DMS 273 treated with DMSO at 0.1 percent for 48 hours (cell line): Measurements from ENCODE around the gene ID1.
"Not testable (repeated sequence)": the region's sequence is repeated elsewhere in the genome, so short reads cannot be mapped to it uniquely, and the experiment has no call there.

Experiments
- DNase-seq: peaks from one replicate; lab custom pipeline; 2025; lab: John Stamatoyannopoulos, UW

The ID1 gene

GRCh38 chr20:31602431-31602778 lies 2.7 kb upstream of the ID1 start:
- DNase-seq, result no peak

DNA sequence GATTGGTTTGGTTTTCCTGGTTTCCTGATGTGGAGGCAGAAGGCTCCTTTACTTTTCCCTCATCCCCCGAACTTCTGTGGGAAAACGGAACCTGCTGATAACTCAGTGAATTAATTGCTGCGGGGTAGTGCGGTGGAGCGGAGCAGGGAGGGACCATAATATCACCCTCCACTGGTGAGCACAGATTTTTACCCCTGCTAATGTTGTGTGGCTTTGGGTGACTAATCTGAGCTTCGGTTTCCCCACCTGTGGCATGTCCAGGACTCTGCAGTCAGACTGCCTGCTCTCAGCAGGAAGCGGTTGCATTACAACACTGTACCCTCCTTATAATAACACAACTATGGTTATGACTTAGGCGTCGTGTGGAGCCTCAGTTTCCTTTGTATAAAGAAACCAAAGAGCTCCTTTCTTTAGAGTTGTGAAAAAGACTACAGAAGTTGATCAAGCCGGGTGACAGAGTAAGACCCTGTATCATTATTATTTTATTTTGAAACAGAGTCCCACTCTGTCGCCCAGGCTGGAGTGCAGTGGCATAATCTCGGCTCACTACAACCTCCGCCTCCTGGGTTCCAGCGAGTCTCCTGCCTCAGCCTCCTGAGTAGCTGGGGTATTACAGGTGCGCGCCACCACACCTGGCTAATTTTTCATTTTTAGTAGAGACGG lies 2.2 kb upstream of the ID1 start:
- DNase-seq, result peak; percentile 58

GRCh38 chr20:31603822-31604566 lies 1.1 kb upstream of the ID1 start:
- DNase-seq, result peak; percentile 95

DNA sequence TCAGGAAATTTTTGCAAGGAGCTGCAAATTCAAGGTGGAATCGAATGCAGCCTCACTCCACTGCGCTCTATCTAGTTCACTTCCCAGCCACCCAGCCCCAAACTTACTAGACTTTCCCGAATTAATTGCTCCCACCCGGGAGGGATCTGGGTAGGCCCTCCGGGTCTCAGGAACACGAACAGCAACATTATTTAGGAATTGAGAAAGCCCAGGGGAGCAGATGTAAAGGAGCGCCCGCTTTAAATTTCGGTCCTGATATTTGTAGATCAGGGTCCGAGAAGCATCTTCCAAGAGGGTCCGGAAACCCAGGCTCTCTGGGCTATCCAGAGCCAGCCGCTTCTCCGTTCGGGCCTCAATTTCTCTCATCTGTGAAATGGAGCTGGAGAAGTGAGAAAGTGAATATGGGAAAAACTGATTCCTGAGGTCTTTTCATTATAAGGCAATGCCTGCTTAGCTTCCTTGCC lies 490 bp upstream of the ID1 start:
- peak; percentile 80 for DNase-seq

DNA sequence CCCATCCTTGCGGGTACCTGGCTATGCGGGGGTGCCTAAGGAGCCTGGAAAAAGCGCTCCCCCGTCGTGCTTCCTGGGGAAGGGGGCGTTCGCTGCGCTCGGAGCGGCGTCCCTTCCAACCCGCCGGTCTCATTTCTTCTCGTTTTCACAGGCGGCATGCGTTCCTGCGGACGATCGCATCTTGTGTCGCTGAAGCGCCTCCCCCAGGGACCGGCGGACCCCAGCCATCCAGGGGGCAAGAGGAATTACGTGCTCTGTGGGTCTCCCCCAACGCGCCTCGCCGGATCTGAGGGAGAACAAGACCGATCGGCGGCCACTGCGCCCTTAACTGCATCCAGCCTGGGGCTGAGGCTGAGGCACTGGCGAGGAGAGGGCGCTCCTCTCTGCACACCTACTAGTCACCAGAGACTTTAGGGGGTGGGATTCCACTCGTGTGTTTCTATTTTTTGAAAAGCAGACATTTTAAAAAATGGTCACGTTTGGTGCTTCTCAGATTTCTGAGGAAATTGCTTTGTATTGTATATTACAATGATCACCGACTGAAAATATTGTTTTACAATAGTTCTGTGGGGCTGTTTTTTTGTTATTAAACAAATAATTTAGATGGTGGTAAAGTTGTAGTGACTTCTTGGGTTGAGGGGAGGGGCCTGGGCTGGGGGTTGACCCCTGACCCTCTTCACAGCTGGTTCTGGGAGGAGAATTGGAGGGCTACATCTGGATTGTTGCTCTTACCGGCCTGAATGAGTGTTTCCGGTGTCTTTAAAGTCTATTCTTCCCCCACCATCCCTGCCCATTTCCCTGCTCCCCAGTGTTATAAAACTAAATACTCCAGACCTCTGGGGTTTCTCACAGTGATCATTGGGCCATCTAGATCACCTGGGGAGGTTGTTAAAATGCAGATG lies 1.1 kb downstream of the ID1 start:
- no peak for DNase-seq

DNA sequence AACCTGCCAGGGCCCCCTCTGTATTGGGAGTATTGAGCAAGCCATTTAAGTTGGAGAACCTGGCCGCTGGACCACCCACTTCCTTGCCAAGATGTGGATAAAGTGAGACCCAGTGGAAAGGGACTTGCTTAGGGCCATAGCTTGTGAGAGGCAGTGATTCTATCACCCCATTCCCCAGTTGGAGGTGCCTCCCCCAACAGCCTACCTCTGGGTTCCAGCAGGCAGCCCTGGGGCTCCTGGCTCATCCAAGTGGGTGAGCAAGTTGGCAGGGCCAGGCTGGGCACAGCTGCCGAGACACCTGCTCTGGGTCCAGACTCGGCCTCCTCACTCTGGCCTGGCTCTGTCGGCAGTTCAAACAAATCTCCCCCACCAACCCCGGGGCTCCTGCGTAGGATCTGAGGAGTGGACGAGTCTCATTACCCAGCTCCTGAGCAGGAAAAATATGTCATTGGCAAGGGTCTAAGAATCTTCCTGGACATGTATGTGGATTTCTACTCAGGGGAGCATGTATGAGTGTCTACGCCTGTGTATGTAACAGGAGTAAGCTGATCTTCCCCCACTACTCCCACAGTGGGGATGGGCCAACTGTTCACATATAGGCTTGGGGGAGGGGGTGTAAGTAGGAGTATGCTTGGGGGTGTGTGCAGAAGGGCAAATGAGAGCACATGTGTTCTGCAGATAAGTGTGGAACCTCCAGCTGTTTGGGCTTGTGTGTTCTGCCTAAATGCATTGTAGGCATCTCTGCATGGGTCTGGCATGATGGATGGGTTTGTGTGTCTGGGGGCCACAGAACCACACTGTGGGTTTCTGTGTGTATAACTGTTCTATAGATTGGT lies 1.9 kb downstream of the ID1 start:
- peak; percentile 98 for DNase-seq

GRCh38 chr20:31607640-31608250 lies 2.7 kb downstream of the ID1 start:
- peak; percentile 79 for DNase-seq

DNA sequence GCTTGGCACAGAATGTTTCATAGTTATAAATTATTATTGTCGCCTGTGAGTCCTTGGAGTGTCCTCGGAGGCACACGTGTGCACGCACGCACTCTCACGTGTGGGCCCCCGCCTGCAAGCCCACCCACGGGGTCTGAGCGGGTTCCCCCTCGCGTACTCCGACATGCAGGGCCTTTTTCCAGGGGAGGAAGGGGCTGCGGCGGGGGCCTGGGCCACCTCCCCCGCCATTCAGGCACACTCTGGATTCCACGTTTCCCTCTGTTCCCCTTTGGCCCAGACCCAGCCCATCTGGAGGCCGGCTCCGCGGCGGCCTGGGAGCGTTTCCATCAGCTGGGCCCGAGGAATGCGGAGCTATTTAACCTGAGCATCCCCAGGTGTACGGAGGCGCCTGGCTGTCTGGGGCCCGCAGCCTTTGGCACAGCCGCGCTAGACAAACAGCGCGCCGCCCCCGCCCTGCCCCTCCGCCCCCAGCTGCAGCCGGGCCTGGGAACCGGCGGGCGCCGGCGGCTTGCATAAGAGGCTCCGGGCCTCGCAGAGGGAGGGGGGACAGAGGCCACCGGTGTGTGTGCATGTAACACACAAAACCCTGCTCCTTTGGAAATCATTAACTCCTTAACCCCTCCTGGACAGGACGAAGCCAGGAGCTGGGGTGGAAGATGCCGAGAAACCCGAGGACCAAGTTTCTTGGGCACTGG lies 3.3 kb downstream of the ID1 start:
- peak; percentile 90 for DNase-seq

DNA sequence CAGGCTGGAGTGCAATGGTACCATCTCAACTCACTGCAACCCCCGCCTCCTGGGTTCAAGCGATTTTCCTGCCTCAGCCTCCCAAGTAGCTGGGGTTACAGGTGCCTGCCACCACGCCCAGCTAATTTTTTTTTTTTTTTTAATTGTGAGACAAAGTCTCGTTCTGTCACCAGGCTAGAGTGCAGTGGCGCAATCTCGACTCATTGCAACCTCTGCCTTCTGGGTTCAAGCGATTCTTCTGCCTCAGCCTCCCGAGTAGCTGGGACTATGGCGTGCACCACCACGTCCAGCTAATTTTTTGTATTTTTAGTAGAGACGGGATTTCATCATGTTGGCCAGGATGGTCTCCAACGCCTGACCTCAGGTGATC lies 7.2 kb downstream of the ID1 start:
- DNase-seq, result not testable (repeated sequence)

DNA sequence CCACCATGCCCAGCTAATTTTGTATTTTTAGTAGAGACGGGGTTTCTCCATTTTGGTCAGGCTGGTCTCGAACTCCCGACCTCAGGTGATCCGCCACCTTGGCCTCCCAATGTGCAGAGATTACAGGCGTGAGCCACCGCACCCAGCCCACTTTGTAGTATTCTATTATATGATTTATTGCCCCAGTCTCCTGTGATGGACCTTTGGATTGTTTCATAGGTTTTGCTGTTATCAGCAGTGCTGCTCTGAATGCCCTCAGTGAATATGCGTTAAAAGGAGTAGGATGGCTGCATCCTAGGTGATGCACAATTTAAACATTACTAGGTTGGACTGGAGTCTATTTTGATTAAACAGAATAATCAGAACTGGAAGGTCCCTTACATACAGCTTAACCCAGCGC lies 10.3 kb downstream of the ID1 start:
- DNase-seq, result no peak

DNA sequence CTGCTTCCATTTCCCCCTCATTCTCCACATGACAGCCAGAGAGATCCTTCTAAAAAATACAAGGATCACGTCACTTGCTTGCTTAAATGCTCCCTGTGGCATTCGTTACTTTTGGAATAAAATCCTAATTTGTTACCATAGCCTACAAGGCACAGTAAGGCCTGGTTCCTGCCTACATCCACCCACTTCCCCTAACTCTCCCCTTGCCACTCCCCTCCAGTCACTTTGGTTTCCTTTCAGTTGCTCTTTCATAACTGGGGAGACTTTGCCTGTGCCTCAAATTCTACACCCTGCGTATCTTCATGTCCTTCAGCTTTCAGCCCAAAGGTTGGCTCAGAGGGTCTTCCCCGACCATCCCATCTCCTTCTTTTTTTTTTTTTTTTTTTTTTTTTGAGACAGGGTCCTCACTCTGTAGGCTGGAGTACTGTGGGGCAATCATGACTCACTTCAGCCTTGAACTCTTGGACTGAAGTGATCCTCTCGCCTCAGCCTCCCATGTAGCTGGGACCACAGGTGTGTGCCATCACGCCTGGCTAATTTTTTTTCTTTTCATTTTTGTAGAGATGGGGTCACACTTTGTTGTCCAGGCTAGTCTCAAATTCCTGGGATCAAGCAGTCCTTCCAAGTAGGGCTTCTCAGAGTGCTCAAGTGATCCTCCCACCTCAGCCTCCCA lies 12.5 kb downstream of the ID1 start:
- DNase-seq, result no peak

GRCh38 chr20:31620246-31620645 lies 15.2 kb downstream of the ID1 start:
- no peak for DNase-seq

DNA sequence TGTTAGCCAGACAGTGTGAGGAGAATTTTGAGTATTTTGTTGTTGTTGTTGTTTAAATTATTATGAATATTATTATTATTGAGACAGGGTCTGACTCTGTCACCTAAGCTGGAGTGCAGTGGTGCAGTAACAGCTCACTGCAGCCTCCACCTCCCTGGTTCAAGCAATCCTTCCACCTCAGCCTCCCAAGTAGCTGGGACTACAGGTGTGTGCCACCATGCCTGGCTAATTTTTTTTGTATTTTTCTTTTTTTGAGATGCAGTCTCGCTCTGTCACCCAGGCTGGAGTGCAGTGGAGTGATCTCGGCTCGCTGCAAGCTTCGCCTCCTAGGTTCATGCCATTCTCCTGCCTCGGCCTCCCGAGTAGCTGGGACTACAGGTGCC lies 18.0 kb downstream of the ID1 start:
- DNase-seq, result not testable (repeated sequence)

GRCh38 chr20:31626534-31626933 lies 21.4 kb downstream of the ID1 start:
- not testable (repeated sequence) for DNase-seq

- DNase-seq, result not testable (repeated sequence)
Measured at GRCh38 chr20:31628057-31628456, 23.0 kb downstream of the ID1 start.

- peak; percentile 84 for DNase-seq
Measured at GRCh38 chr20:31630187-31630790, 25.2 kb downstream of the ID1 start.

DNA sequence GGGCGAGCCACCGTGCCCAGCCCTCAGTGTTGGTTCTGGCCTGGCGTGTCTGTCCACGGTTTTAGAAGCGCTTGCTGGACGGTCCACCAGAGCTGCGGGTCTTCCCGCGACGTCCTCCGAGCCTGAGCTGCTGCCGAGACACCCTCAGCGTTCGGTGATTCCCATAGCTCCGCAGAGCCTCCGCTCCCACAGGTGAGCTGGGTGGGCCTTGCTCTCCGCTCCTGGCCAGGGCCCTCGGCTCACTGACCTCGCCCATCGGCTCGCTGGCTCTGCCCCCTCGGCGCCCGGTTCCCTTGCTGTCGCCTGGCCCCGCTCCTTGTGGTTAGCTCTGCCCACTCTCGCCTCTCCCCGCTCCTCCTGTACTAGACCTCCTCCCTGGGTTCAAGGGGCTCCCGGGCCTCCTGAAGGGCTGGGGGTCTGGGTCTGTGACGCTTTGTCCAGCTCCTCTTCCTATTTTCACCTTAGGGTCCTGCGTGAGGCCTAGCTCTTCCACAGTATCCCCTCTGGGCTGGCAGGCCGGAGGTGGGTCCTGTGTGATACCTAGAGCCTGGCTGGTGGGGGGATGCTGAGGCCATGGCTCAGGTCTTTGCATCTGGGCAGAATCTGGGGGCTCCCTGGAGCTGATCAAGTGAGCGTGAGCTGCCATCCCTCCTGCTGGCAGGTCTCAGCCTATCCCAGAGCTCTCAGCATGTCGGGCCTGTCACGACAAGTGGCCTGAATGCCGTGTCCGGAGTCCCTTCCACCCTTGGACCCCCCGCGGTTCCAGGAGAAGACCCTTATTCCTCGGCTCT lies 27.7 kb downstream of the ID1 start:
- no peak for DNase-seq

GRCh38 chr20:31633339-31633914 lies 28.3 kb downstream of the ID1 start:
- DNase-seq, result no peak

GRCh38 chr20:31637660-31638059 lies 32.6 kb downstream of the ID1 start, which contains the start of gene COX4I2:
TSS of gene COX4I2 (plus strand) at chr20:31637912. CDS start at chr20:31639018, 1,106 bp downstream.
- no peak for DNase-seq
